HepG2 (cell line): ENCODE results near the gene APOLD1. TPM values are rescaled to one million over a fixed set of nuclear protein-coding genes. Genes with fewer than 3 reads are reported as not detected.

ENCODE experiments used
- ATAC-seq: fragments of 200-7000 bp; cut with Tn5 transposase; 3 replicates; pipeline ENCODE4 v1.9.1; 2020; ENCODE audit warnings: mild to moderate bottlenecking, moderate library complexity
- BruUV-seq: library from RNA; stranded (reverse); fragments of 400-500 nt; replicated peaks from 2 replicates; lab custom pipeline; 2021; lab: Mats Ljungman, UMichigan
- CTCF ChIA-PET: fragments of 300-600 bp; formaldehyde crosslinking; extraction: SDS; loops from one replicate; lab custom pipeline; 2021; ENCODE audit warnings: low total read pairs, inconsistent platforms, low intra/inter-chr PET ratio; lab: Yijun Ruan, JAX
- POLR2A ChIA-PET: fragments of 350-600 bp; sonication (Branson Sonifier 250); formaldehyde crosslinking; loops from one replicate; lab custom pipeline; 2020; ENCODE audit warnings: antibody characterized with exemption, inconsistent platforms; lab: Yijun Ruan, JAX
- DNase-seq: peaks from one replicate; pipeline ENCODE4 v3.0.0-alpha.2; 2015; ENCODE audit warnings: low spot score
- FAIRE-seq: peaks from 3 replicates; lab custom pipeline; 2011; peaks lifted over from hg19 to GRCh38; lab: Jason Lieb, UNC
- H2AFZ ChIP-seq: one replicate; pipeline ENCODE4 v1.6.1; 2011; ENCODE audit warnings: low read length, inconsistent platforms
- H3K27ac ChIP-seq: fragments of 300-600 bp; 3 replicates; pipeline ENCODE4 v1.8.0; 2011; ENCODE audit warnings: mixed run types, mild to moderate bottlenecking, mixed read lengths, low read length, inconsistent platforms; ENCODE audit not compliant: insufficient read depth; ENCODE audit errors: extremely low read length
- H3K27me3 ChIP-seq, 2 experiments: fragments of 200-600 bp in 1 of 2; 2 replicates in 1 of 2; 3 replicates in 1 of 2; pipeline versions ENCODE4 v1.6.0 to v1.8.0; 2011; ENCODE audit warnings: low read length in 2 of 2, mild to moderate bottlenecking in 2 of 2, moderate library complexity in 2 of 2, inconsistent platforms in 1 of 2; ENCODE audit not compliant: insufficient read depth in 2 of 2, control insufficient read depth in 1 of 2
- H3K36me3 ChIP-seq, 2 experiments: fragments of 200-600 bp in 1 of 2; replicated peaks in 1 of 2; 2 replicates in 1 of 2; 3 replicates in 1 of 2; pipeline versions ENCODE4 v1.5.1 to v1.8.0; 2011; ENCODE audit warnings: low read length in 2 of 2, inconsistent platforms in 1 of 2; ENCODE audit not compliant: insufficient read depth in 2 of 2, control insufficient read depth in 1 of 2
- H3K4me1 ChIP-seq: 2 replicates; pipeline ENCODE4 v1.5.1; 2012; ENCODE audit warnings: low read length, inconsistent platforms; ENCODE audit not compliant: insufficient read depth
- H3K4me2 ChIP-seq: 2 replicates; pipeline ENCODE4 v1.6.0; 2011; ENCODE audit warnings: low read depth, low read length, inconsistent platforms
- H3K4me3 ChIP-seq, 3 experiments: fragments of 200-600 bp in 1 of 3; sonication (generic), shearing (Covaris generic) in 1 of 3; replicated peaks in 1 of 3; 2 replicates each; pipeline ENCODE4 v1.5.1; 2011 to 2016; ENCODE audit warnings: low read length in 3 of 3, inconsistent platforms in 2 of 3, low read depth in 2 of 3, mild to moderate bottlenecking in 2 of 3, control low read depth in 1 of 3, mixed read lengths in 1 of 3; ENCODE audit not compliant: insufficient read depth in 1 of 3
- H3K79me2 ChIP-seq: one replicate; pipeline ENCODE4 v1.6.1; 2011; ENCODE audit warnings: low read length, inconsistent platforms; ENCODE audit not compliant: insufficient read depth
- H3K9ac ChIP-seq: 2 replicates; pipeline ENCODE4 v1.6.0; 2011; ENCODE audit warnings: mild to moderate bottlenecking, low read depth, low read length, inconsistent platforms; ENCODE audit not compliant: insufficient read depth
- H3K9me3 ChIP-seq: 2 replicates; pipeline ENCODE4 v1.5.1; 2012; ENCODE audit warnings: mild to moderate bottlenecking, low read length
- H4K20me1 ChIP-seq: 2 replicates; pipeline ENCODE4 v1.6.0; 2011; ENCODE audit warnings: inconsistent platforms, mild to moderate bottlenecking, low read length, moderate library complexity; ENCODE audit not compliant: insufficient read depth
- BCL6 ChIP-seq: IDR thresholded peaks from 2 replicates; pipeline ENCODE4 v1.6.1; 2016; ENCODE audit warnings: missing genetic modification reagents, missing compliant biosample characterization
- HES4 ChIP-seq: sonication (generic); formaldehyde crosslinking; IDR thresholded peaks from 2 replicates; pipeline ENCODE4 v1.9.0; 2021; ENCODE audit warnings: mild to moderate bottlenecking, missing genetic modification reagents, borderline replicate concordance
- MAFK ChIP-seq, 2 experiments: IDR thresholded peaks in 1 of 2; conservative IDR thresholded peaks in 1 of 2; 2 replicates each; pipeline ENCODE4 v1.6.1; 2011; ENCODE audit warnings: improper control_type of control experiment in 2 of 2, low read length in 2 of 2
- NFE2L2 ChIP-seq: fragments of 150-350 bp; IDR thresholded peaks from 2 replicates; pipeline ENCODE4 v1.6.1; 2014; ENCODE audit warnings: low read length
- NFIB ChIP-seq: sonication (generic); formaldehyde crosslinking; IDR thresholded peaks from 2 replicates; pipeline ENCODE4 v1.9.0; 2021; ENCODE audit warnings: missing genetic modification reagents, mild to moderate bottlenecking, borderline replicate concordance
- PHF5A ChIP-seq: IDR thresholded peaks from one replicate; pipeline ENCODE4 v1.6.1; 2018; ENCODE audit warnings: low read depth, missing genetic modification reagents; ENCODE audit not compliant: unreplicated experiment
- PLRG1 ChIP-seq: fragments of 450-650 bp; conservative IDR thresholded peaks from 2 replicates; pipeline ENCODE4 v1.6.1; 2016
- RAD21 ChIP-seq: fragments of 450-650 bp; formaldehyde crosslinking; IDR thresholded peaks from 2 replicates; pipeline ENCODE4 v1.5.0; 2020; ENCODE audit warnings: mild to moderate bottlenecking
- SNAPC5 ChIP-seq: sonication (generic); formaldehyde crosslinking; IDR thresholded peaks from 2 replicates; pipeline ENCODE4 v1.8.1; 2023; ENCODE audit warnings: mild to moderate bottlenecking, missing genetic modification reagents, borderline replicate concordance
- TFE3 ChIP-seq: IDR thresholded peaks from 2 replicates; pipeline ENCODE4 v1.6.1; 2016
- THAP9 ChIP-seq: sonication (generic); formaldehyde crosslinking; IDR thresholded peaks from 2 replicates; pipeline ENCODE4; 2020; ENCODE audit warnings: missing genetic modification reagents, mild to moderate bottlenecking, borderline replicate concordance
- ZBTB21 ChIP-seq: sonication (generic); formaldehyde crosslinking; IDR thresholded peaks from 2 replicates; pipeline ENCODE4 v1.4.0; 2020; ENCODE audit warnings: missing genetic modification reagents
- ZHX1 ChIP-seq: sonication (generic); formaldehyde crosslinking; IDR thresholded peaks from 2 replicates; pipeline ENCODE4 v1.8.1; 2022; ENCODE audit warnings: low read depth, mild to moderate bottlenecking, missing genetic modification reagents
- ZNF432 ChIP-seq: sonication (generic); formaldehyde crosslinking; IDR thresholded peaks from 2 replicates; pipeline ENCODE4 v1.5.0; 2020; ENCODE audit warnings: missing genetic modification reagents, mild to moderate bottlenecking, borderline replicate concordance
- ZNF496 ChIP-seq: sonication (generic); formaldehyde crosslinking; IDR thresholded peaks from 2 replicates; pipeline ENCODE4 v1.8.1; 2023; ENCODE audit warnings: mild to moderate bottlenecking, moderate library complexity, missing genetic modification reagents; ENCODE audit not compliant: insufficient replicate concordance
- WGBS: methylation state at CpG from one replicate; pipeline ENCODE4 v1.1.6; 2017; ENCODE audit warnings: low lambda C conversion rate; 5-methylcytosine and 5-hydroxymethylcytosine counted together
- in situ Hi-C: cut with HindIII; loops from 2 replicates; pipeline ENCODE4 v1.10.0; 2017; ENCODE audit warnings: low pct_unique_long_range_greater_than_20kb; ENCODE audit not compliant: extremely low pct_ligation_motif_present
- intact Hi-C: fragments of 100-400 bp; cut with micrococcal nuclease; formaldehyde crosslinking; loops from one replicate; pipeline ENCODE4 v1.10.0; 2022; ENCODE audit not compliant: unreplicated experiment
- polyA plus RNA-seq, 8 experiments: library from polyadenylated mRNA; depleted of rRNA in 3 of 8; stranded (reverse) in 7 of 8; unstranded in 1 of 8; fragments of >200 nt; fragmentation: Illumina TruSeq in 4 of 8; extraction: Trizol in 4 of 8; gene quantifications; 2 replicates each; pipeline versions ENCODE4 v1.2.1 to v1.2.3, GENCODE V29; 2011 to 2016; ENCODE audit warnings: low read depth in 4 of 8, missing spikeins in 1 of 8, mixed read lengths in 1 of 8; ENCODE audit not compliant: insufficient read depth in 1 of 8
- total RNA-seq, 5 experiments: library from RNA; depleted of rRNA; stranded (reverse); fragments of >200 nt; fragmentation: Illumina TruSeq; extraction: Trizol; gene quantifications; 2 replicates each; pipeline ENCODE4 v1.2.3, GENCODE V29; 2016; ENCODE audit warnings: low read depth in 1 of 5

APOLD1 gene
- total and polyA plus RNA-seq, 2 of the 13 experiments (the other 11 are each of a cell fraction or from before 2014, with no cell fraction given): 0.20 to 0.84 TPM

GRCh38 chr12:12798480-12798879, 13.0 kb downstream of the APOLD1 start (continued):
- no peak for TF ChIP-seq ZHX1 (CRISPR knock-in tag)
- TF ChIP-seq RAD21 (CRISPR knock-in tag): no peak
- TF ChIP-seq HES4: no peak
- TF ChIP-seq ZBTB21 (CRISPR knock-in tag): no peak

GRCh38 chr12:12799163-12799920, 13.9 kb downstream of the APOLD1 start:
- POLR2A ChIA-PET: no interaction called here
- no peak for TF ChIP-seq TFE3 (CRISPR knock-in tag)
- TF ChIP-seq PHF5A (CRISPR knock-in tag): no peak
- no peak for TF ChIP-seq NFIB
- no peak for TF ChIP-seq MAFK (conservative IDR thresholded peaks at IDR 0.05 in 1 of 2, IDR thresholded peaks at IDR 0.05 in 1 of 2; ENCODE audit: low read length in 2 of 2)
- no peak for TF ChIP-seq NFE2L2
- TF ChIP-seq PLRG1: no peak
- no peak for TF ChIP-seq THAP9 (CRISPR knock-in tag)
- no peak for TF ChIP-seq SNAPC5 (CRISPR knock-in tag)
- TF ChIP-seq ZNF432 (CRISPR knock-in tag): no peak
- no peak for TF ChIP-seq ZNF496 (CRISPR knock-in tag)
- no peak for TF ChIP-seq BCL6 (CRISPR knock-in tag)

More at GRCh38 chr12:12799163-12799920, 13.9 kb downstream of the APOLD1 start:
- Histone ChIP-seq H3K79me2 (no peaks in the 10 kb centered on the region), H3K4me2 (no peak overlapping the region), H3K27me3 (peaks cover 0 to 6% of the 10 kb centered on the region in 2 experiments; a peak in 2 of 5 replicates), H3K4me1 (peaks cover 14% of the 10 kb centered on the region), H3K36me3 (no peaks in the 10 kb centered on the region), H3K9me3 (no peaks in the 10 kb centered on the region), H4K20me1 (no peaks in the 10 kb centered on the region), H3K27ac (no peak overlapping the region), H2AFZ (no peak overlapping the region), H3K9ac (no peak overlapping the region), H3K4me3 (no peak overlapping the region)
- 31% methylated on average over 8 of the region's 8 CpGs for WGBS
- in situ Hi-C loops: loop anchor here (25.0 kb wide), 1 partner anchor 413 kb away; no protein-coding TSS in a partner anchor
- ATAC-seq (no peak), DNase-seq (no peak), FAIRE-seq (no peak)
- BruUV-seq: no TSS peak
- intact Hi-C loops: no loop called here
- CTCF ChIA-PET: no interaction called here
